ENCODE data around the gene MDN1. TPM values are rescaled to one million over a fixed set of nuclear protein-coding genes. Genes with fewer than 3 reads are reported as not detected.
A peak's percentile ranks its signal among the peaks of the same experiment; 100 is the strongest.

MDN1 gene
- total RNA-seq, 2 donors from 2014 or later, result 85.4 to 145 TPM

DNA sequence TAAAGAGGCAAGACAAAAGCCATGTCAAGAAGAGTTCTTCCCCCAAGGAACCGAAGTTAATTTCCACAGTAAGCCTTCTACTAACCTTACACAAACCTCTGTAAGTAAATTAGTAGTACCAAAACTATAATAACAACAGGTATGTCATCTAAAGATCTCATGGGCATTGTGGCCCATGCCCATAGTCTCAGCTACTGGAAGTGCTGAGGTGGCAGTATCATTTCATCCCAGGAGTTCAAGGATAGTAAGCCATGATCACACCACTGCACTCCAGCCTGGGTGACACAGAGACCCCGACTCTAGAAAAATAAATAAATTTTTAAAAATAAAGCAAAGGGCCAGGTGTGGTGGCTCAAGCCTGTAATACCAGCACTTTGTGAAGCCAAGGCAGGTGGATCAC is 29.2 kb downstream of the MDN1 start:
- no peak overlapping the region for H3K27ac ChIP-seq (ENCODE audit: low read depth, low read length)
- H3K9me3 Mint-ChIP-seq, result no peaks in the 10 kb centered on the region
- no peak for DNase-seq
- no peak overlapping the region for H3K27ac Mint-ChIP-seq
- H3K9ac ChIP-seq (ENCODE audit: extremely low read depth, low read length, poor library complexity, severe bottlenecking), result no peak overlapping the region
- H3K4me3 Mint-ChIP-seq, result no peak overlapping the region
- no peaks in the 10 kb centered on the region for H3K27me3 Mint-ChIP-seq (ENCODE audit: insufficient read depth)
- H3K27me3 ChIP-seq (ENCODE audit: control insufficient read depth, insufficient read depth, low read length, poor library complexity, severe bottlenecking), result no peaks in the 10 kb centered on the region
- WGBS, 2 experiments (ENCODE audit: insufficient coverage in 1 of 2, insufficient read length in 1 of 2), result 96 to 100% methylated on average over 1 to 2 of the region's 2 CpGs
- peaks cover 6% of the 10 kb centered on the region for H3K9me3 ChIP-seq (ENCODE audit: control insufficient read depth, low read length)
- TF ChIP-seq, protein P1, sequence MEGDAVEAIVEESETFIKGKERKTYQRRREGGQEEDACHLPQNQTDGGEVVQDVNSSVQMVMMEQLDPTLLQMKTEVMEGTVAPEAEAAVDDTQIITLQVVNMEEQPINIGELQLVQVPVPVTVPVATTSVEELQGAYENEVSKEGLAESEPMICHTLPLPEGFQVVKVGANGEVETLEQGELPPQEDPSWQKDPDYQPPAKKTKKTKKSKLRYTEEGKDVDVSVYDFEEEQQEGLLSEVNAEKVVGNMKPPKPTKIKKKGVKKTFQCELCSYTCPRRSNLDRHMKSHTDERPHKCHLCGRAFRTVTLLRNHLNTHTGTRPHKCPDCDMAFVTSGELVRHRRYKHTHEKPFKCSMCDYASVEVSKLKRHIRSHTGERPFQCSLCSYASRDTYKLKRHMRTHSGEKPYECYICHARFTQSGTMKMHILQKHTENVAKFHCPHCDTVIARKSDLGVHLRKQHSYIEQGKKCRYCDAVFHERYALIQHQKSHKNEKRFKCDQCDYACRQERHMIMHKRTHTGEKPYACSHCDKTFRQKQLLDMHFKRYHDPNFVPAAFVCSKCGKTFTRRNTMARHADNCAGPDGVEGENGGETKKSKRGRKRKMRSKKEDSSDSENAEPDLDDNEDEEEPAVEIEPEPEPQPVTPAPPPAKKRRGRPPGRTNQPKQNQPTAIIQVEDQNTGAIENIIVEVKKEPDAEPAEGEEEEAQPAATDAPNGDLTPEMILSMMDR (conservative IDR thresholded peaks at IDR 0.05), result no peak
- no peaks in the 10 kb centered on the region for H3K4me1 ChIP-seq (ENCODE audit: control insufficient read depth, insufficient read depth, low read length)
- H3K36me3 Mint-ChIP-seq (ENCODE audit: low read depth), result peaks cover 81% of the 10 kb centered on the region
- no peak overlapping the region for H3K4me3 ChIP-seq (ENCODE audit: low read length)
- peaks cover 89% of the 10 kb centered on the region for H3K36me3 ChIP-seq (ENCODE audit: control insufficient read depth, insufficient read depth, low read length)
- H3K4me1 Mint-ChIP-seq, result peaks cover 4% of the 10 kb centered on the region

DNA sequence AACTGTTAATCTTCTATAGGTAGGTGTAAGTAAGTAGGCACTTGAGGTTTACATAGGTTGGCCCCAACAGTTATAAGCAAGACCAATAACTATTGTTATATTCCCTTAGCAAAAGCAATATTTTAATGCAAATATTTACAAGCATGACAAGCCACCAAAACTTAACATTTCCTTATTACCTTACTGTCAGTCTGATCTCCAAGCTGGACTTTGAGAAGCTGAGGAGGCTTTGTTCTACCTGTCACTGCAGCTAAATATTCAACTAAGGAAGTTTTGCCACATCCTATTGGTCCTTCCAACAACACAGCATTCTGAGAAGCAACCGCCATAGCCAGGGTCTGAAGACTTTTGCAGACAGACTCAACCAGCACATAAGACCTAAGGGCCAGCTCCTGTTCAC is 29.6 kb downstream of the MDN1 start:
- peaks cover 89% of the 10 kb centered on the region for H3K36me3 ChIP-seq (ENCODE audit: control insufficient read depth, insufficient read depth, low read length)
- H3K27ac Mint-ChIP-seq, result no peak overlapping the region

DNA sequence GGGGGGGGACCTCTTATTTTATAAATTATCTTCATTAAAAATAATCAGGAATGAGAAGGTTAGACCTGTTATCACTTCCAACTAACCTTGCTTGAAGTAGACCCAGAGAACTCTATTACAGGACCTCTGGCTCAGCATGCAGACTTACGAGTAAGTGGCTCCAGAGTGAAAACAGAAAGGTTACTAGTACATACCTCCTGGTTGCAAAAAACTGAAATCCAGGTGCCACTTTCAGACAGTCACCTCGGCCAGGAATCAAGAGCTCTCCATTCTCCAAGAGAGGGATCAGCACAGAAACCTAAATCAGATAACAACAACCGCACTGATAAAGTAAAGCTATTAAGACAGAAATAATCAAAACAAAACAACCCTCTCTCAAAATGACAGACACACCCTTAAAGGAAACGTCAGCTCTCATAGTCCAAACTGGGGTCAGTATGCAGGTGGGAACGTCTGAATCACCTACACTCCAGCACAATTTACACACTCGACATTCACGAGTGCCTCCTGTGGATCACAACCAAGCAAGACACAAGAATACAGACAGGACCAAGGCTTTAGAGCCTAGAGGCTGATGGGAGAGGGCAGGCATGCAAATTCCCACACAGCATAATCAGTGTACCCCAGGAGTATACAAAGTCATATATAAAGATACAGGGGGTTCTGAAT is 31.8 kb downstream of the MDN1 start:
- no peak overlapping the region for H3K9ac ChIP-seq (ENCODE audit: extremely low read depth, low read length, poor library complexity, severe bottlenecking)
- WGBS, 2 experiments (ENCODE audit: insufficient coverage in 1 of 2, insufficient read length in 1 of 2), result 87 to 92% methylated on average over 2 to 7 of the region's 7 CpGs
- H3K9me3 ChIP-seq (ENCODE audit: control insufficient read depth, low read length), result peaks cover 32% of the 10 kb centered on the region
- Mint-ChIP-seq H3K4me3 (no peak overlapping the region), H3K36me3 (ENCODE audit: low read depth) (peaks cover 83% of the 10 kb centered on the region), H3K9me3 (peaks cover 23% of the 10 kb centered on the region), H3K27ac (peak overlapping the region; percentile 29), H3K4me1 (no peaks in the 10 kb centered on the region), H3K27me3 (ENCODE audit: insufficient read depth) (no peaks in the 10 kb centered on the region)
- H3K27me3 ChIP-seq (ENCODE audit: control insufficient read depth, insufficient read depth, low read length, poor library complexity, severe bottlenecking), result no peaks in the 10 kb centered on the region
- TF ChIP-seq, protein P1 (conservative IDR thresholded peaks at IDR 0.05), result no peak
- no peak overlapping the region for H3K4me3 ChIP-seq (ENCODE audit: low read length)
- H3K4me1 ChIP-seq (ENCODE audit: control insufficient read depth, insufficient read depth, low read length), result no peaks in the 10 kb centered on the region
- no peak overlapping the region for H3K27ac ChIP-seq (ENCODE audit: low read depth, low read length)
- H3K36me3 ChIP-seq (ENCODE audit: control insufficient read depth, insufficient read depth, low read length), result peaks cover 90% of the 10 kb centered on the region
- no peak for DNase-seq

More for the DNA sequence above, 29.6 kb downstream of the MDN1 start:
- peaks cover 81% of the 10 kb centered on the region for H3K36me3 Mint-ChIP-seq (ENCODE audit: low read depth)
- DNase-seq, result no peak
- WGBS, 2 experiments (ENCODE audit: insufficient coverage in 1 of 2, insufficient read length in 1 of 2), result 80 to 100% methylated on average over 1 of the region's 1 CpG
- no peaks in the 10 kb centered on the region for H3K27me3 ChIP-seq (ENCODE audit: control insufficient read depth, insufficient read depth, low read length, poor library complexity, severe bottlenecking)
- no peaks in the 10 kb centered on the region for H3K4me1 ChIP-seq (ENCODE audit: control insufficient read depth, insufficient read depth, low read length)
- H3K4me1 Mint-ChIP-seq, result peaks cover 4% of the 10 kb centered on the region
- H3K27ac ChIP-seq (ENCODE audit: low read depth, low read length), result no peak overlapping the region
- H3K4me3 ChIP-seq (ENCODE audit: low read length), result no peak overlapping the region
- H3K9me3 Mint-ChIP-seq, result peaks cover 2% of the 10 kb centered on the region
- no peak overlapping the region for H3K4me3 Mint-ChIP-seq
- peaks cover 10% of the 10 kb centered on the region for H3K9me3 ChIP-seq (ENCODE audit: control insufficient read depth, low read length)
- no peak overlapping the region for H3K9ac ChIP-seq (ENCODE audit: extremely low read depth, low read length, poor library complexity, severe bottlenecking)
- no peaks in the 10 kb centered on the region for H3K27me3 Mint-ChIP-seq (ENCODE audit: insufficient read depth)
- TF ChIP-seq, protein P1 (conservative IDR thresholded peaks at IDR 0.05), result no peak
